ENCODE results near the gene CCDC70.

CCDC70 gene

GRCh38 chr13:51858433-51859247, 3.1 kb upstream of the CCDC70 start:
- no peak for DNase-seq (ENCODE audit: low spot score)

- DNase-seq (ENCODE audit: low spot score) = no peak
Measured at GRCh38 chr13:51862957-51863356, 1.2 kb downstream of the CCDC70 start.

GRCh38 chr13:51865838-51866237, 4.1 kb downstream of the CCDC70 start:
- peak; percentile 43 for DNase-seq (ENCODE audit: low spot score)

GRCh38 chr13:51867062-51867461, 5.3 kb downstream of the CCDC70 start:
- no peak for DNase-seq (ENCODE audit: low spot score)

GRCh38 chr13:51869916-51870315, 8.1 kb downstream of the CCDC70 start:
- no peak for DNase-seq (ENCODE audit: low spot score)

- no peak for DNase-seq (ENCODE audit: low spot score)
Measured at GRCh38 chr13:51870616-51871015, 8.8 kb downstream of the CCDC70 start.

- DNase-seq (ENCODE audit: low spot score) = no peak
Measured at GRCh38 chr13:51873117-51873798, 11.5 kb downstream of the CCDC70 start.

- no peak for DNase-seq (ENCODE audit: low spot score)
Measured at GRCh38 chr13:51873837-51874236, 12.1 kb downstream of the CCDC70 start.

GRCh38 chr13:51874651-51875050, 12.9 kb downstream of the CCDC70 start:
- DNase-seq (ENCODE audit: low spot score) = peak; percentile 50

GRCh38 chr13:51879133-51879532, 17.4 kb downstream of the CCDC70 start:
- no peak for DNase-seq (ENCODE audit: low spot score)

GRCh38 chr13:51881296-51881695, 19.5 kb downstream of the CCDC70 start:
- no peak for DNase-seq (ENCODE audit: low spot score)

- no peak for DNase-seq (ENCODE audit: low spot score)
Measured at GRCh38 chr13:51882570-51883225, 20.9 kb downstream of the CCDC70 start.

GRCh38 chr13:51883226-51883600, 21.4 kb downstream of the CCDC70 start:
- no peak for DNase-seq (ENCODE audit: low spot score)

- DNase-seq (ENCODE audit: low spot score) = no peak
Measured at GRCh38 chr13:51885651-51886050, 23.9 kb downstream of the CCDC70 start.

- DNase-seq (ENCODE audit: low spot score) = no peak
Measured at GRCh38 chr13:51887468-51887867, 25.7 kb downstream of the CCDC70 start.

- DNase-seq (ENCODE audit: low spot score) = no peak
Measured at GRCh38 chr13:51892657-51893056, 30.9 kb downstream of the CCDC70 start.

GRCh38 chr13:51894239-51894638, 32.5 kb downstream of the CCDC70 start:
- peak; percentile 63 for DNase-seq (ENCODE audit: low spot score)

GRCh38 chr13:51895906-51896888, 34.4 kb downstream of the CCDC70 start:
- DNase-seq (ENCODE audit: low spot score) = peak; percentile 80

- DNase-seq (ENCODE audit: low spot score) = no peak
Measured at GRCh38 chr13:51900471-51900870, 38.7 kb downstream of the CCDC70 start.

GRCh38 chr13:51902776-51903175, 41.0 kb downstream of the CCDC70 start:
- DNase-seq (ENCODE audit: low spot score) = no peak

GRCh38 chr13:51905787-51906186, 44.0 kb downstream of the CCDC70 start:
- DNase-seq (ENCODE audit: low spot score) = no peak

GRCh38 chr13:51906581-51906980, 44.8 kb downstream of the CCDC70 start:
- DNase-seq (ENCODE audit: low spot score) = no peak

Measured in iPS-NIHi11 (cell line).